NOMO-1 treated with dmso at 0.1 percent for 144 hours (cell line): ENCODE data around the gene TRABD2B.

Experiments
- DNase-seq: peaks from one replicate; lab custom pipeline; 2025; ENCODE audit not compliant: unreplicated experiment; lab: John Stamatoyannopoulos, UW

The TRABD2B gene

GRCh38 chr1:48022306-48022705 lies 25.1 kb upstream of the TRABD2B start:
- DNase-seq: no peak

- DNase-seq: no peak
Observed at GRCh38 chr1:48021792-48022191, 24.6 kb upstream of the TRABD2B start.

GRCh38 chr1:48019714-48020315 lies 22.6 kb upstream of the TRABD2B start:
- no peak for DNase-seq

GRCh38 chr1:48018799-48019198 lies 21.6 kb upstream of the TRABD2B start:
- no peak for DNase-seq

- DNase-seq: no peak
Observed at GRCh38 chr1:48017716-48018115, 20.5 kb upstream of the TRABD2B start.

- no peak for DNase-seq
Observed at GRCh38 chr1:48016515-48016914, 19.3 kb upstream of the TRABD2B start.

- DNase-seq: no peak
Observed at GRCh38 chr1:48013270-48013669, 16.1 kb upstream of the TRABD2B start.

GRCh38 chr1:48007047-48007446 lies 9.9 kb upstream of the TRABD2B start:
- DNase-seq: no peak

- DNase-seq: no peak
Observed at GRCh38 chr1:48006264-48006663, 9.1 kb upstream of the TRABD2B start.

- no peak for DNase-seq
Observed at GRCh38 chr1:48005253-48006117, 8.3 kb upstream of the TRABD2B start.

- DNase-seq: no peak
Observed at GRCh38 chr1:48003741-48004531, 6.8 kb upstream of the TRABD2B start.

- DNase-seq: no peak
Observed at GRCh38 chr1:48002142-48002541, 5.0 kb upstream of the TRABD2B start.

- no peak for DNase-seq
Observed at GRCh38 chr1:48001696-48002095, 4.5 kb upstream of the TRABD2B start.

- DNase-seq: no peak
Observed at GRCh38 chr1:48000883-48001282, 3.7 kb upstream of the TRABD2B start.

- no peak for DNase-seq
Observed at GRCh38 chr1:47999097-47999496, 1.9 kb upstream of the TRABD2B start.

GRCh38 chr1:47998396-47998990 lies 1.3 kb upstream of the TRABD2B start:
- no peak for DNase-seq

- DNase-seq: no peak
Observed at GRCh38 chr1:47996406-47997226, 569 bp downstream of the TRABD2B start.

GRCh38 chr1:47996060-47996405 lies 1.2 kb downstream of the TRABD2B start:
- DNase-seq: no peak

GRCh38 chr1:47995306-47996050 lies 1.7 kb downstream of the TRABD2B start:
- no peak for DNase-seq
